Measurements from ENCODE around the gene APOC4.

Gene APOC4

DNA sequence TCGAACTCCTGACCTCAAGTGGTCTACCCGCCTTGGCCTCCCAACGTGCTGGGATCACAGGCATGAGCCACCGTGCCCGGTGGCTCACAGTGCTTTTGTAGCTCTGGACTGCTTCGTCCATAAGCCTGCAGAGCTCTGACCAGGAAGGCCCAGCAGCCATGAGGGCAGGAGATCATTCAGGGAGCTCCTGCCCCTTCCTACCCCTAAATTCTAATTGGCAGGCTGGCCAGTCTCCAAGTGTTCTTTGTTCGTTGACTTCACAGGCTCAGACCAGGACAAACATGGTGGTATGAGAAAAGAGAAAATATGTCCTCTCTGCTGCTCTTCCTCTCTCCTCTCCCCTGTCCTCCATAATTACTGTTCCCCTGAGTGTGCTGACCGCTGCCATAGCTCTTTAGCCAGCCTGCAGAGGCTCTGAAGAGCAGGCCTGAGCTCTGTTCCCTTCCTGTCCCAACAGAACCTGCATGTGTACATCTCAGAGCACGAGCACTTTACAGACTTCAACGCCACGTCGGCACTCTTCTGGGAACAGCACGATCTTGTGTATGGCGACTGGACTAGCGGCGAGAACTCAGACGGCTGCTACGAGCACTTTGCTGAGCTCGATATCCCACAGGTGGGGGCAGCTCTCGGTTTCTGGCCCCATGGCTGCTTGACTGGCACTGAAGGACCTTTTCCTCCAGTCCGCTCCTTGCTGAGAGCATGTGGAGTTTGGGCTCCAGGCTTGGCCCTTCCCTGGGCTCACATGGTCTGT lies 32.1 kb downstream of the APOC4 start:
- TF ChIP-seq, protein P1, sequence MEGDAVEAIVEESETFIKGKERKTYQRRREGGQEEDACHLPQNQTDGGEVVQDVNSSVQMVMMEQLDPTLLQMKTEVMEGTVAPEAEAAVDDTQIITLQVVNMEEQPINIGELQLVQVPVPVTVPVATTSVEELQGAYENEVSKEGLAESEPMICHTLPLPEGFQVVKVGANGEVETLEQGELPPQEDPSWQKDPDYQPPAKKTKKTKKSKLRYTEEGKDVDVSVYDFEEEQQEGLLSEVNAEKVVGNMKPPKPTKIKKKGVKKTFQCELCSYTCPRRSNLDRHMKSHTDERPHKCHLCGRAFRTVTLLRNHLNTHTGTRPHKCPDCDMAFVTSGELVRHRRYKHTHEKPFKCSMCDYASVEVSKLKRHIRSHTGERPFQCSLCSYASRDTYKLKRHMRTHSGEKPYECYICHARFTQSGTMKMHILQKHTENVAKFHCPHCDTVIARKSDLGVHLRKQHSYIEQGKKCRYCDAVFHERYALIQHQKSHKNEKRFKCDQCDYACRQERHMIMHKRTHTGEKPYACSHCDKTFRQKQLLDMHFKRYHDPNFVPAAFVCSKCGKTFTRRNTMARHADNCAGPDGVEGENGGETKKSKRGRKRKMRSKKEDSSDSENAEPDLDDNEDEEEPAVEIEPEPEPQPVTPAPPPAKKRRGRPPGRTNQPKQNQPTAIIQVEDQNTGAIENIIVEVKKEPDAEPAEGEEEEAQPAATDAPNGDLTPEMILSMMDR (IDR thresholded peaks at IDR 0.05; ENCODE audit: borderline replicate concordance, control extremely low read depth, extremely low read depth, insufficient read depth, missing control alignments), result no peak
- DNase-seq (ENCODE audit: low spot score), result no peak
- in situ Hi-C loops (cut with MboI; ENCODE audit: low sequenced_read_pairs, unreplicated experiment), result no loop called here

DNA sequence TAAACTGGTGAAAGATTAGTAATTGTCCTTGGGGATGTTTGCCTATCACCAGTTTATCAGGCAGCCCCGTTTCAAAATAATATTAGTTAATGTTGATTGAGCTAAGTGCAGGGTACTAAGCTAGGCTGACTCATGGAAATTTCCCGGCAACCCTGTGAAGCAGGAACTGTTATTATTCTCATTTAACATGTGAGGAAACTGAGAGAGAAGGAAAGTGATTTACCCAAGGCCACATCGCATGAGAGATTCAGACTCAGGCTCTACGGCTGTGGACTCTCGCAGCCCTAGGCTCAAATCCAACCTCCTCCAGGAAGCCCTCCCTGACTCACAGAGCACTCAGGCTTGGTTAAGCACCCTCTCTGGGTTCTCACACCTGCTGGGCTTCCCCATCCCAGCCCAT lies 32.8 kb downstream of the APOC4 start:
- in situ Hi-C loops (cut with MboI; ENCODE audit: low sequenced_read_pairs, unreplicated experiment), result no loop called here
- TF ChIP-seq, protein P1 (IDR thresholded peaks at IDR 0.05; ENCODE audit: borderline replicate concordance, control extremely low read depth, extremely low read depth, insufficient read depth, missing control alignments), result no peak
- DNase-seq (ENCODE audit: low spot score), result no peak

DNA sequence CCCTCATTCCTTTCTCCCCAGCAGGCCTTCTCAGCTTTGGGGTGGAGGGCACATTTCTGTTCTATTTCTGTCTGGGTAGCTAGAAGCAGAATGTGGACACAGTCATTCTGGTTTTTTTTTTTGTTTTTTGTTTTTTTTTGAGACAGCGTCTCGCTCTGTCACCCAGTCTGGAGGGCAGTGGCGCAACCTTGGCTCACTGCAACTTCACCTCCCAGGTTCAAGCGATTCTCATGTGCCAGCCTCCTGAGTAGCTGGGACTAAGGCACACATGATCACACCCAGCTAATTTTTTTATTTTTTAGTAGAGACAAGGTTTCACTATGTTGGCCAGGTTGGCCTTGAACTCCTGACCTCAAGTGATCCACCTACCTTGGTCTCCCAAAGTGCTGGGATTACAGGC lies 33.4 kb downstream of the APOC4 start:
- no peak for DNase-seq (ENCODE audit: low spot score)
- TF ChIP-seq, protein P1 (IDR thresholded peaks at IDR 0.05; ENCODE audit: borderline replicate concordance, control extremely low read depth, extremely low read depth, insufficient read depth, missing control alignments), result no peak
- in situ Hi-C loops (cut with MboI; ENCODE audit: low sequenced_read_pairs, unreplicated experiment), result no loop called here

DNA sequence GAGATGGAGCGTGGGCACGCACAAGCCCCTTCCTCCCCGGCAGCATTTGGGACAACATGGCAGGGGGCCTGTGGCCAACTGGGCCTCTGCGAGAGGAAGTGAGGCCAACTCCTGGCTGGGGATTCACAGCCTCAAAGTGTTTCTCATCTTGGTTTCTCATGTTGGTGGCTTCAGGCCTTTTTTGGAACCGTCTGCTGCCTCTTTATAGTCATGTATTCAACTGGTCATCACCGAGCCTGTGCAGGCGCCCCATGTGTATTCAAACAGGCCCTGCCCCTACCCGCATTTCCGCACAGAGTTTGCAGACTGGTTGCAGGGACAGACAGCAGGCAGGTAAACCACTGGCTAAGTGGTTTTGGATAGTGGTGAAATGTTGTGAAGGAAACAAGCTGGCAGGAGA lies 42.0 kb downstream of the APOC4 start:
- TF ChIP-seq, protein P1 (IDR thresholded peaks at IDR 0.05; ENCODE audit: borderline replicate concordance, control extremely low read depth, extremely low read depth, insufficient read depth, missing control alignments), result no peak
- in situ Hi-C loops (cut with MboI; ENCODE audit: low sequenced_read_pairs, unreplicated experiment), result no loop called here
- DNase-seq (ENCODE audit: low spot score), result no peak

DNA sequence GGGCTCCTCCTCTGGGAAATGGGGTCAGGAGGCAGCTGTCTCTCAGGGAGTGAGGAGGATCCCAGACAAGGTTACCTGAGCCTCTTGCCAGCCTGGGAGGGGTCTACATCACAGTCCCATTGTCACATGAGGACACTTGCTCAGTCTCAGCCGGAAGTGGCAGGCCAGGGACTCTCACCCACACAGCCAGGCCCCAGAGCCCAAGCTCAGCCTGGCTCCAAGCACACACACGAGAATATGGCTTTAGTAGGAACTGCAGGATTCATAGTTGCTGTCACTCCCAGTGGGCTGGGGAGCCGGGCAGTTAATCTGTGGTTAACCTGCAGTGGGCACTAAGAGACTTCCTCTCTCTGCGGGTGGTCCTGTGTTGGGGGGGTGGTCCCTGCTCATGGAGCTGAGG lies 43.4 kb downstream of the APOC4 start:
- in situ Hi-C loops (cut with MboI; ENCODE audit: low sequenced_read_pairs, unreplicated experiment), result no loop called here
- DNase-seq (ENCODE audit: low spot score), result no peak
- TF ChIP-seq, protein P1 (IDR thresholded peaks at IDR 0.05; ENCODE audit: borderline replicate concordance, control extremely low read depth, extremely low read depth, insufficient read depth, missing control alignments), result no peak

DNA sequence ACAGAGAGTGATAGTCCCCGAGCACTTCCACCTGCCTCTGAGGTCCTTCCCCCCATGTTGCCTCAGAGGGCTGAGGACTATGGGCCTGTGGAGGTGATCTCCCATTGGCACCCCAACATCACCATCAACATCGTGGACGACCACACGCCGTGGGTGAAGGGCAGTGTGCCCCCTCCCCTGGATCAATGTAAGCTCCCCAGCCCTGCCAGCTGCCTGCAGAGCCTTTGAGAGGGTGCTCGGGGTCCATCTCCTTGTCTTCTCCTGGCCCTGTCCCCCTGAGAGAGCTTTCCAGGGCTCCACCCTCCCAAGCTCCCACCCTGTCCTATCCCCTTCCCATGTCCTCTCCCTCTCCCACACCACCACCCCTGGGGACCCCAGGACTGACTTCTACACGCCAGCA lies 44.4 kb downstream of the APOC4 start:
- no peak for DNase-seq (ENCODE audit: low spot score)
- in situ Hi-C loops (cut with MboI; ENCODE audit: low sequenced_read_pairs, unreplicated experiment), result no loop called here
- TF ChIP-seq, protein P1 (IDR thresholded peaks at IDR 0.05; ENCODE audit: borderline replicate concordance, control extremely low read depth, extremely low read depth, insufficient read depth, missing control alignments), result no peak
